HepG2 (cell line): ENCODE measurements around the gene SYMPK. TPM values are rescaled to one million over a fixed set of nuclear protein-coding genes. Genes with fewer than 3 reads are reported as not detected.

Source experiments
- AKAP8 ChIP-seq: sonication (generic); formaldehyde crosslinking; IDR thresholded peaks from 2 replicates; pipeline ENCODE4 v1.5.1; 2020; ENCODE audit warnings: mild to moderate bottlenecking, missing genetic modification reagents
- ARNT2 ChIP-seq: sonication (generic); formaldehyde crosslinking; IDR thresholded peaks from 2 replicates; pipeline ENCODE4 v1.8.0; 2022; ENCODE audit warnings: mild to moderate bottlenecking, low read depth, missing genetic modification reagents, moderate library complexity
- ATRX ChIP-seq: sonication (generic); formaldehyde crosslinking; IDR thresholded peaks from 2 replicates; pipeline ENCODE4 v1.4.0; 2020; ENCODE audit warnings: missing genetic modification reagents, borderline replicate concordance
- CENPX ChIP-seq: sonication (generic); formaldehyde crosslinking; IDR thresholded peaks from 2 replicates; pipeline ENCODE4 v1.9.0; 2021; ENCODE audit warnings: mild to moderate bottlenecking, missing genetic modification reagents, moderate library complexity
- CREB1 ChIP-seq, 2 experiments: fragments of 450-650 bp in 1 of 2; IDR thresholded peaks; 2 replicates each; pipeline ENCODE4 v1.6.1; 2016 to 2017; ENCODE audit warnings: control low read depth in 1 of 2, mild to moderate bottlenecking in 1 of 2, missing compliant biosample characterization in 1 of 2, missing genetic modification characterization in 1 of 2
- KMT2B ChIP-seq: IDR thresholded peaks from 2 replicates; pipeline ENCODE4 v1.6.1; 2016; ENCODE audit warnings: missing genetic modification reagents, missing compliant biosample characterization
- MXD4 ChIP-seq: IDR thresholded peaks from 2 replicates; pipeline ENCODE4 v1.6.1; 2016; ENCODE audit warnings: mild to moderate bottlenecking, missing biosample characterization, missing genetic modification reagents
- NR2F1 ChIP-seq, 2 experiments: fragments of 450-650 bp in 1 of 2; formaldehyde crosslinking in 1 of 2; IDR thresholded peaks; 2 replicates each; pipeline versions ENCODE4 v1.5.0 to v1.6.1; 2016 to 2020; ENCODE audit warnings: mild to moderate bottlenecking in 1 of 2, missing compliant biosample characterization in 1 of 2, missing genetic modification reagents in 1 of 2, moderate library complexity in 1 of 2
- PITX1 ChIP-seq: sonication (generic); formaldehyde crosslinking; IDR thresholded peaks from 2 replicates; pipeline ENCODE4 v1.5.1; 2020; ENCODE audit warnings: mild to moderate bottlenecking, missing genetic modification reagents
- RBFOX2 ChIP-seq: fragments of 200-400 bp; formaldehyde crosslinking; IDR thresholded peaks from 2 replicates; pipeline ENCODE4 v1.6.1; 2017; ENCODE audit warnings: low read depth, mild to moderate bottlenecking, low read length
- RFX1 ChIP-seq: fragments of 450-650 bp; IDR thresholded peaks from 2 replicates; pipeline ENCODE4 v1.6.1; 2017
- SALL2 ChIP-seq: sonication (generic); formaldehyde crosslinking; IDR thresholded peaks from 2 replicates; pipeline ENCODE4 v1.8.1; 2023; ENCODE audit warnings: mild to moderate bottlenecking, missing genetic modification reagents, inconsistent platforms
- SNAI1 ChIP-seq: sonication (generic); formaldehyde crosslinking; IDR thresholded peaks from 2 replicates; pipeline ENCODE4 v1.5.0; 2020; ENCODE audit warnings: mild to moderate bottlenecking, missing genetic modification reagents, borderline replicate concordance
- SRSF4 ChIP-seq: fragments of 200-400 bp; formaldehyde crosslinking; IDR thresholded peaks from one replicate; pipeline ENCODE4 v1.6.1; 2018; ENCODE audit warnings: mild to moderate bottlenecking, low read depth, low read length, moderate library complexity; ENCODE audit not compliant: poor library complexity, severe bottlenecking
- STAT5B ChIP-seq: sonication (generic); formaldehyde crosslinking; IDR thresholded peaks from 2 replicates; pipeline ENCODE4 v1.4.0; 2020; ENCODE audit warnings: missing genetic modification reagents
- SUZ12 ChIP-seq: fragments of 150-350 bp; IDR thresholded peaks from 2 replicates; pipeline ENCODE4 v1.6.1; 2014; ENCODE audit warnings: low read depth, low read length
- ZNF101 ChIP-seq: sonication (generic); formaldehyde crosslinking; IDR thresholded peaks from 2 replicates; pipeline ENCODE4 v1.4.0; 2020; ENCODE audit warnings: mild to moderate bottlenecking, low read depth, missing genetic modification reagents, borderline replicate concordance
- ZNF572 ChIP-seq: sonication (generic); formaldehyde crosslinking; IDR thresholded peaks from 2 replicates; pipeline ENCODE4 v1.5.1; 2020; ENCODE audit warnings: mild to moderate bottlenecking, missing genetic modification reagents
- ZNF615 ChIP-seq: sonication (generic); formaldehyde crosslinking; IDR thresholded peaks from 2 replicates; pipeline ENCODE4 v1.5.0; 2020; ENCODE audit warnings: mild to moderate bottlenecking, missing genetic modification reagents, borderline replicate concordance
- ZNF644 ChIP-seq: IDR thresholded peaks from 2 replicates; pipeline ENCODE4 v1.6.1; 2016; ENCODE audit warnings: low read depth
- ZNF781 ChIP-seq: sonication (generic); formaldehyde crosslinking; IDR thresholded peaks from 2 replicates; pipeline ENCODE4 v1.5.1; 2020; ENCODE audit warnings: borderline replicate concordance, mild to moderate bottlenecking, missing genetic modification reagents; ENCODE audit errors: not compliant biosample characterization
- polyA plus RNA-seq, 8 experiments: library from polyadenylated mRNA; depleted of rRNA in 3 of 8; stranded (reverse) in 7 of 8; unstranded in 1 of 8; fragments of >200 nt; fragmentation: Illumina TruSeq in 4 of 8; extraction: Trizol in 4 of 8; gene quantifications; 2 replicates each; pipeline versions ENCODE4 v1.2.1 to v1.2.3, GENCODE V29; 2011 to 2016; ENCODE audit warnings: low read depth in 4 of 8, missing spikeins in 1 of 8, mixed read lengths in 1 of 8; ENCODE audit not compliant: insufficient read depth in 1 of 8
- total RNA-seq, 5 experiments: library from RNA; depleted of rRNA; stranded (reverse); fragments of >200 nt; fragmentation: Illumina TruSeq; extraction: Trizol; gene quantifications; 2 replicates each; pipeline ENCODE4 v1.2.3, GENCODE V29; 2016; ENCODE audit warnings: low read depth in 1 of 5
- TF ChIP-seq, protein P1 (sequence below): sonication (generic); formaldehyde crosslinking; IDR thresholded peaks from 2 replicates; pipeline ENCODE4 v1.4.0; 2020; ENCODE audit warnings: mild to moderate bottlenecking, missing genetic modification reagents
- TF ChIP-seq, protein P2 (sequence below): sonication (generic); formaldehyde crosslinking; IDR thresholded peaks from 2 replicates; pipeline ENCODE4 v1.4.0; 2020; ENCODE audit warnings: missing genetic modification reagents, borderline replicate concordance

The SYMPK gene
- total and polyA plus RNA-seq, 2 of the 13 experiments (the other 11 are each of a cell fraction or from before 2014, with no cell fraction given), result 21.9 to 55.7 TPM

GRCh38 chr19:45885556-45886426 lies 22.8 kb upstream of the SYMPK start, which contains the start of gene IRF2BP1 (continued):
- TF ChIP-seq ZNF615 (CRISPR knock-in tag) (no peak), NR2F1 (CRISPR knock-in tag; IDR thresholded peaks at IDR 0.05) (no peak), PITX1 (CRISPR knock-in tag) (no peak), MXD4 (CRISPR knock-in tag) (no peak; the same call in 1 of the 2 replicates), SALL2 (CRISPR knock-in tag) (peak; percentile 23; the same call in 1 of the 2 replicates), CENPX (no peak), RBFOX2 (peak; percentile 84), ZNF572 (CRISPR knock-in tag) (no peak), AKAP8 (CRISPR knock-in tag) (peak; percentile 40; the same call in 1 of the 2 replicates), ATRX (no peak), ZNF781 (CRISPR knock-in tag) (no peak), ARNT2 (CRISPR knock-in tag) (no peak), SRSF4 (no peak), ZNF101 (no peak), RFX1 (no peak), SNAI1 (CRISPR knock-in tag) (no peak), CREB1 (IDR thresholded peaks at IDR 0.05) (no peak), CREB1 (CRISPR knock-in tag; IDR thresholded peaks at IDR 0.05) (no peak; the same call in 1 of the 2 replicates), SUZ12 (peak; percentile 67), ZNF644 (CRISPR knock-in tag) (no peak), STAT5B (no peak), KMT2B (CRISPR knock-in tag) (no peak)
- TF ChIP-seq, protein P1, sequence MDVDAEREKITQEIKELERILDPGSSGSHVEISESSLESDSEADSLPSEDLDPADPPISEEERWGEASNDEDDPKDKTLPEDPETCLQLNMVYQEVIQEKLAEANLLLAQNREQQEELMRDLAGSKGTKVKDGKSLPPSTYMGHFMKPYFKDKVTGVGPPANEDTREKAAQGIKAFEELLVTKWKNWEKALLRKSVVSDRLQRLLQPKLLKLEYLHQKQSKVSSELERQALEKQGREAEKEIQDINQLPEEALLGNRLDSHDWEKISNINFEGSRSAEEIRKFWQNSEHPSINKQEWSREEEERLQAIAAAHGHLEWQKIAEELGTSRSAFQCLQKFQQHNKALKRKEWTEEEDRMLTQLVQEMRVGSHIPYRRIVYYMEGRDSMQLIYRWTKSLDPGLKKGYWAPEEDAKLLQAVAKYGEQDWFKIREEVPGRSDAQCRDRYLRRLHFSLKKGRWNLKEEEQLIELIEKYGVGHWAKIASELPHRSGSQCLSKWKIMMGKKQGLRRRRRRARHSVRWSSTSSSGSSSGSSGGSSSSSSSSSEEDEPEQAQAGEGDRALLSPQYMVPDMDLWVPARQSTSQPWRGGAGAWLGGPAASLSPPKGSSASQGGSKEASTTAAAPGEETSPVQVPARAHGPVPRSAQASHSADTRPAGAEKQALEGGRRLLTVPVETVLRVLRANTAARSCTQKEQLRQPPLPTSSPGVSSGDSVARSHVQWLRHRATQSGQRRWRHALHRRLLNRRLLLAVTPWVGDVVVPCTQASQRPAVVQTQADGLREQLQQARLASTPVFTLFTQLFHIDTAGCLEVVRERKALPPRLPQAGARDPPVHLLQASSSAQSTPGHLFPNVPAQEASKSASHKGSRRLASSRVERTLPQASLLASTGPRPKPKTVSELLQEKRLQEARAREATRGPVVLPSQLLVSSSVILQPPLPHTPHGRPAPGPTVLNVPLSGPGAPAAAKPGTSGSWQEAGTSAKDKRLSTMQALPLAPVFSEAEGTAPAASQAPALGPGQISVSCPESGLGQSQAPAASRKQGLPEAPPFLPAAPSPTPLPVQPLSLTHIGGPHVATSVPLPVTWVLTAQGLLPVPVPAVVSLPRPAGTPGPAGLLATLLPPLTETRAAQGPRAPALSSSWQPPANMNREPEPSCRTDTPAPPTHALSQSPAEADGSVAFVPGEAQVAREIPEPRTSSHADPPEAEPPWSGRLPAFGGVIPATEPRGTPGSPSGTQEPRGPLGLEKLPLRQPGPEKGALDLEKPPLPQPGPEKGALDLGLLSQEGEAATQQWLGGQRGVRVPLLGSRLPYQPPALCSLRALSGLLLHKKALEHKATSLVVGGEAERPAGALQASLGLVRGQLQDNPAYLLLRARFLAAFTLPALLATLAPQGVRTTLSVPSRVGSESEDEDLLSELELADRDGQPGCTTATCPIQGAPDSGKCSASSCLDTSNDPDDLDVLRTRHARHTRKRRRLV (CRISPR knock-in tag), result no peak
- TF ChIP-seq, protein P2, sequence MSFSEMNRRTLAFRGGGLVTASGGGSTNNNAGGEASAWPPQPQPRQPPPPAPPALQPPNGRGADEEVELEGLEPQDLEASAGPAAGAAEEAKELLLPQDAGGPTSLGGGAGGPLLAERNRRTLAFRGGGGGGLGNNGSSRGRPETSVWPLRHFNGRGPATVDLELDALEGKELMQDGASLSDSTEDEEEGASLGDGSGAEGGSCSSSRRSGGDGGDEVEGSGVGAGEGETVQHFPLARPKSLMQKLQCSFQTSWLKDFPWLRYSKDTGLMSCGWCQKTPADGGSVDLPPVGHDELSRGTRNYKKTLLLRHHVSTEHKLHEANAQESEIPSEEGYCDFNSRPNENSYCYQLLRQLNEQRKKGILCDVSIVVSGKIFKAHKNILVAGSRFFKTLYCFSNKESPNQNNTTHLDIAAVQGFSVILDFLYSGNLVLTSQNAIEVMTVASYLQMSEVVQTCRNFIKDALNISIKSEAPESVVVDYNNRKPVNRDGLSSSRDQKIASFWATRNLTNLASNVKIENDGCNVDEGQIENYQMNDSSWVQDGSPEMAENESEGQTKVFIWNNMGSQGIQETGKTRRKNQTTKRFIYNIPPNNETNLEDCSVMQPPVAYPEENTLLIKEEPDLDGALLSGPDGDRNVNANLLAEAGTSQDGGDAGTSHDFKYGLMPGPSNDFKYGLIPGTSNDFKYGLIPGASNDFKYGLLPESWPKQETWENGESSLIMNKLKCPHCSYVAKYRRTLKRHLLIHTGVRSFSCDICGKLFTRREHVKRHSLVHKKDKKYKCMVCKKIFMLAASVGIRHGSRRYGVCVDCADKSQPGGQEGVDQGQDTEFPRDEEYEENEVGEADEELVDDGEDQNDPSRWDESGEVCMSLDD (CRISPR knock-in tag), result no peak
